Astrocyte of the spinal cord (primary cell): ENCODE data around the gene SDR42E2.
A peak's percentile ranks its signal among the peaks of the same experiment; 100 is the strongest.

Experiments
- DNase-seq: peaks from one replicate; pipeline ENCODE4 v3.0.0; 2011; ENCODE audit warnings: low read depth, low spot score
- H3K4me3 ChIP-seq: 2 replicates; pipeline ENCODE4 v1.5.1; 2011; ENCODE audit warnings: low read depth, mild to moderate bottlenecking, low read length, moderate library complexity
- CTCF ChIP-seq: IDR thresholded peaks from 2 replicates; pipeline ENCODE4 v1.5.1; 2012; ENCODE audit warnings: low read depth, mild to moderate bottlenecking, low read length, inconsistent platforms
- in situ Hi-C: cut with HindIII; loops from 2 replicates; pipeline ENCODE4 v1.10.0; 2017; ENCODE audit warnings: low sequenced_read_pairs

SDR42E2 gene

GRCh38 chr16:22190081-22190775 lies 27.9 kb downstream of the SDR42E2 start:
- TF ChIP-seq CTCF: no peak
- DNase-seq: peak; percentile 100
- H3K4me3 ChIP-seq: peak overlapping the region; percentile 51

GRCh38 chr16:22190776-22191531 lies 28.6 kb downstream of the SDR42E2 start:
- H3K4me3 ChIP-seq: peak overlapping the region; percentile 59
- peak; percentile 100 for DNase-seq
- no peak for TF ChIP-seq CTCF
- in situ Hi-C loops: no loop called here

More at GRCh38 chr16:22190081-22190775, 27.9 kb downstream of the SDR42E2 start:
- in situ Hi-C loops: no loop called here

GRCh38 chr16:22191532-22192260 lies 29.4 kb downstream of the SDR42E2 start:
- H3K4me3 ChIP-seq: peak overlapping the region; percentile 59
- in situ Hi-C loops: no loop called here
- TF ChIP-seq CTCF: no peak
- DNase-seq: no peak

- peak; percentile 95 for DNase-seq
- TF ChIP-seq CTCF: no peak
- in situ Hi-C loops: no loop called here
- peak overlapping the region; percentile 59 for H3K4me3 ChIP-seq
These were observed 30.2 kb downstream of the SDR42E2 start for GRCh38 chr16:22192261-22193062.

- in situ Hi-C loops: no loop called here
- no peak overlapping the region for H3K4me3 ChIP-seq
- DNase-seq: no peak
- TF ChIP-seq CTCF: no peak
These were observed 30.7 kb downstream of the SDR42E2 start for GRCh38 chr16:22193063-22193411.

GRCh38 chr16:22194707-22195444 lies 32.6 kb downstream of the SDR42E2 start:
- DNase-seq: no peak
- no peak overlapping the region for H3K4me3 ChIP-seq
- no peak for TF ChIP-seq CTCF
- in situ Hi-C loops: no loop called here
